ENCODE data around the gene ERC2. TPM values are rescaled to one million over a fixed set of nuclear protein-coding genes. Genes with fewer than 3 reads are reported as not detected.

ERC2 gene
- total and polyA plus RNA-seq, 2 of the 8 experiments (the other 6 are each of a cell fraction or from before 2014, with no cell fraction given): 16.4 to 22.8 TPM

DNA sequence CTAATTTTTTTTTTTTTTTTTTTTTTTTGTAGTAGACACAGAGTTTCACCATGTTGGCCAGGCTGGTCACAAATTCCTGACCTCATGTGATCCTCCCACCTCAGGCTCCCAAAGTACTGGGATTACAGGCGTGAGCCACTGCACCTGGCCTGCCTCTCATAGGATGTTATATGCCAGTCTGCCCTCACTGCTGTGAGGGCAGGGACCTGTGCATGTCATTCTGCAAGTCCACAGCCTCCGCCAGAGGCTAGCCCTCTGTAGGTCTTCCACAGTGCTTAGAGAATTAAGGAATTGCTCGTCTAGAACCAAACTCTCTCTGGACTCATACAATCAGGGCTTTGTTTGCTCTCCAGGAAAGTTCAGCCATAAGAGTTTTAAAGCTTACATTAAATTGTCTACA, 817.3 kb downstream of the ERC2 start (continued):
- TF ChIP-seq, protein P1, sequence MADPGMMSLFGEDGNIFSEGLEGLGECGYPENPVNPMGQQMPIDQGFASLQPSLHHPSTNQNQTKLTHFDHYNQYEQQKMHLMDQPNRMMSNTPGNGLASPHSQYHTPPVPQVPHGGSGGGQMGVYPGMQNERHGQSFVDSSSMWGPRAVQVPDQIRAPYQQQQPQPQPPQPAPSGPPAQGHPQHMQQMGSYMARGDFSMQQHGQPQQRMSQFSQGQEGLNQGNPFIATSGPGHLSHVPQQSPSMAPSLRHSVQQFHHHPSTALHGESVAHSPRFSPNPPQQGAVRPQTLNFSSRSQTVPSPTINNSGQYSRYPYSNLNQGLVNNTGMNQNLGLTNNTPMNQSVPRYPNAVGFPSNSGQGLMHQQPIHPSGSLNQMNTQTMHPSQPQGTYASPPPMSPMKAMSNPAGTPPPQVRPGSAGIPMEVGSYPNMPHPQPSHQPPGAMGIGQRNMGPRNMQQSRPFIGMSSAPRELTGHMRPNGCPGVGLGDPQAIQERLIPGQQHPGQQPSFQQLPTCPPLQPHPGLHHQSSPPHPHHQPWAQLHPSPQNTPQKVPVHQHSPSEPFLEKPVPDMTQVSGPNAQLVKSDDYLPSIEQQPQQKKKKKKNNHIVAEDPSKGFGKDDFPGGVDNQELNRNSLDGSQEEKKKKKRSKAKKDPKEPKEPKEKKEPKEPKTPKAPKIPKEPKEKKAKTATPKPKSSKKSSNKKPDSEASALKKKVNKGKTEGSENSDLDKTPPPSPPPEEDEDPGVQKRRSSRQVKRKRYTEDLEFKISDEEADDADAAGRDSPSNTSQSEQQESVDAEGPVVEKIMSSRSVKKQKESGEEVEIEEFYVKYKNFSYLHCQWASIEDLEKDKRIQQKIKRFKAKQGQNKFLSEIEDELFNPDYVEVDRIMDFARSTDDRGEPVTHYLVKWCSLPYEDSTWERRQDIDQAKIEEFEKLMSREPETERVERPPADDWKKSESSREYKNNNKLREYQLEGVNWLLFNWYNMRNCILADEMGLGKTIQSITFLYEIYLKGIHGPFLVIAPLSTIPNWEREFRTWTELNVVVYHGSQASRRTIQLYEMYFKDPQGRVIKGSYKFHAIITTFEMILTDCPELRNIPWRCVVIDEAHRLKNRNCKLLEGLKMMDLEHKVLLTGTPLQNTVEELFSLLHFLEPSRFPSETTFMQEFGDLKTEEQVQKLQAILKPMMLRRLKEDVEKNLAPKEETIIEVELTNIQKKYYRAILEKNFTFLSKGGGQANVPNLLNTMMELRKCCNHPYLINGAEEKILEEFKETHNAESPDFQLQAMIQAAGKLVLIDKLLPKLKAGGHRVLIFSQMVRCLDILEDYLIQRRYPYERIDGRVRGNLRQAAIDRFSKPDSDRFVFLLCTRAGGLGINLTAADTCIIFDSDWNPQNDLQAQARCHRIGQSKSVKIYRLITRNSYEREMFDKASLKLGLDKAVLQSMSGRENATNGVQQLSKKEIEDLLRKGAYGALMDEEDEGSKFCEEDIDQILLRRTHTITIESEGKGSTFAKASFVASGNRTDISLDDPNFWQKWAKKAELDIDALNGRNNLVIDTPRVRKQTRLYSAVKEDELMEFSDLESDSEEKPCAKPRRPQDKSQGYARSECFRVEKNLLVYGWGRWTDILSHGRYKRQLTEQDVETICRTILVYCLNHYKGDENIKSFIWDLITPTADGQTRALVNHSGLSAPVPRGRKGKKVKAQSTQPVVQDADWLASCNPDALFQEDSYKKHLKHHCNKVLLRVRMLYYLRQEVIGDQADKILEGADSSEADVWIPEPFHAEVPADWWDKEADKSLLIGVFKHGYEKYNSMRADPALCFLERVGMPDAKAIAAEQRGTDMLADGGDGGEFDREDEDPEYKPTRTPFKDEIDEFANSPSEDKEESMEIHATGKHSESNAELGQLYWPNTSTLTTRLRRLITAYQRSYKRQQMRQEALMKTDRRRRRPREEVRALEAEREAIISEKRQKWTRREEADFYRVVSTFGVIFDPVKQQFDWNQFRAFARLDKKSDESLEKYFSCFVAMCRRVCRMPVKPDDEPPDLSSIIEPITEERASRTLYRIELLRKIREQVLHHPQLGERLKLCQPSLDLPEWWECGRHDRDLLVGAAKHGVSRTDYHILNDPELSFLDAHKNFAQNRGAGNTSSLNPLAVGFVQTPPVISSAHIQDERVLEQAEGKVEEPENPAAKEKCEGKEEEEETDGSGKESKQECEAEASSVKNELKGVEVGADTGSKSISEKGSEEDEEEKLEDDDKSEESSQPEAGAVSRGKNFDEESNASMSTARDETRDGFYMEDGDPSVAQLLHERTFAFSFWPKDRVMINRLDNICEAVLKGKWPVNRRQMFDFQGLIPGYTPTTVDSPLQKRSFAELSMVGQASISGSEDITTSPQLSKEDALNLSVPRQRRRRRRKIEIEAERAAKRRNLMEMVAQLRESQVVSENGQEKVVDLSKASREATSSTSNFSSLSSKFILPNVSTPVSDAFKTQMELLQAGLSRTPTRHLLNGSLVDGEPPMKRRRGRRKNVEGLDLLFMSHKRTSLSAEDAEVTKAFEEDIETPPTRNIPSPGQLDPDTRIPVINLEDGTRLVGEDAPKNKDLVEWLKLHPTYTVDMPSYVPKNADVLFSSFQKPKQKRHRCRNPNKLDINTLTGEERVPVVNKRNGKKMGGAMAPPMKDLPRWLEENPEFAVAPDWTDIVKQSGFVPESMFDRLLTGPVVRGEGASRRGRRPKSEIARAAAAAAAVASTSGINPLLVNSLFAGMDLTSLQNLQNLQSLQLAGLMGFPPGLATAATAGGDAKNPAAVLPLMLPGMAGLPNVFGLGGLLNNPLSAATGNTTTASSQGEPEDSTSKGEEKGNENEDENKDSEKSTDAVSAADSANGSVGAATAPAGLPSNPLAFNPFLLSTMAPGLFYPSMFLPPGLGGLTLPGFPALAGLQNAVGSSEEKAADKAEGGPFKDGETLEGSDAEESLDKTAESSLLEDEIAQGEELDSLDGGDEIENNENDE (IDR thresholded peaks at IDR 0.05; ENCODE audit: insufficient replicate concordance, low read length): no peak
- TF ChIP-seq, protein P2, sequence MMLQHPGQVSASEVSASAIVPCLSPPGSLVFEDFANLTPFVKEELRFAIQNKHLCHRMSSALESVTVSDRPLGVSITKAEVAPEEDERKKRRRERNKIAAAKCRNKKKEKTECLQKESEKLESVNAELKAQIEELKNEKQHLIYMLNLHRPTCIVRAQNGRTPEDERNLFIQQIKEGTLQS (IDR thresholded peaks at IDR 0.05; ENCODE audit: insufficient read depth, low read depth, low read length): no peak
- TF ChIP-seq SIRT6 (IDR thresholded peaks at IDR 0.05; ENCODE audit: low read length): no peak
- no peak for TF ChIP-seq TCF12 (IDR thresholded peaks at IDR 0.05; ENCODE audit: low read depth, low read length)

All from H1 (cell line).